Panc1 (cell line): Measurements from ENCODE around the gene COL13A1.
A peak's percentile ranks its signal among the peaks of the same experiment; 100 is the strongest.

Experiments
- POLR2AphosphoS5 ChIP-seq: IDR thresholded peaks from 2 replicates; pipeline ENCODE4 v1.6.1; 2012; ENCODE audit warnings: mild to moderate bottlenecking, low read depth, low read length, moderate library complexity
- REST ChIP-seq, 2 experiments: IDR thresholded peaks; 2 replicates each; pipeline ENCODE4 v1.6.1; 2011 to 2012; ENCODE audit warnings: low read depth in 2 of 2, control low read depth in 1 of 2, low read length in 1 of 2, mild to moderate bottlenecking in 1 of 2, moderate library complexity in 1 of 2; ENCODE audit not compliant: insufficient read depth in 1 of 2
- TF ChIP-seq, protein P1 (sequence below): fragments of 450-650 bp; IDR thresholded peaks from 2 replicates; pipeline ENCODE4 v1.5.1; 2017; ENCODE audit warnings: mild to moderate bottlenecking

DNA sequence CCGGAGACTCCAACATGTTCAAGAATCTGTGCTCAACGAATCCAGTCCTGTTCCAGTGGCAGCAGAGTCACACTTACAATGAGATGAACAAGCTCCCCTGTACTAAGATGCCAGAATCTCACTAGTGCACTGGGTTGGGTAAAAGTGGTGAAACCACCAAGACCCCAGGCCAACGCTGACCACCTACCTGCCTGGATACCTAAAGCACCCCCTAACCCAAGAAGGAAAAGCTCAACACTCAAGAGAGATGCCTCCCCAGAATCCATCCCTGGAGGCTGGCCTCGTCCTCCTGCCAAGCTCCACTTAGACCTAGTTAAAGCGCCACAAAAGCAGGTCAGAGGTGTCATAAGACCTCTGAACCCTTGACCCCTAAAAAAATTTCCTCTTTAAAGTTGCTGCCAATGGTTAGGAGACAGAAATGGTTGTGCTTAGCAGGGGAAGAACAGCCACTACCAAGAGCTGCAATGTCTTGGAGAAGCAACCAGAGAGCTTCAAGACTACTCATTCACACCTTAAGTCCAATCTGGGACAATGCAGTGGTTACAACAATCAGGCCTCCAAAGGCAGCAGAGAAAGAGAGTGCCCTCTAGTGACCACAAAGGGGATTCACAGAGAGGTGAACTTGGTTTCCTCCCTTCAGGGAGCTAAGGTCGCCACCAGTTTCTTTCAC is 156.3 kb downstream of the COL13A1 start:
- TF ChIP-seq, protein P1, sequence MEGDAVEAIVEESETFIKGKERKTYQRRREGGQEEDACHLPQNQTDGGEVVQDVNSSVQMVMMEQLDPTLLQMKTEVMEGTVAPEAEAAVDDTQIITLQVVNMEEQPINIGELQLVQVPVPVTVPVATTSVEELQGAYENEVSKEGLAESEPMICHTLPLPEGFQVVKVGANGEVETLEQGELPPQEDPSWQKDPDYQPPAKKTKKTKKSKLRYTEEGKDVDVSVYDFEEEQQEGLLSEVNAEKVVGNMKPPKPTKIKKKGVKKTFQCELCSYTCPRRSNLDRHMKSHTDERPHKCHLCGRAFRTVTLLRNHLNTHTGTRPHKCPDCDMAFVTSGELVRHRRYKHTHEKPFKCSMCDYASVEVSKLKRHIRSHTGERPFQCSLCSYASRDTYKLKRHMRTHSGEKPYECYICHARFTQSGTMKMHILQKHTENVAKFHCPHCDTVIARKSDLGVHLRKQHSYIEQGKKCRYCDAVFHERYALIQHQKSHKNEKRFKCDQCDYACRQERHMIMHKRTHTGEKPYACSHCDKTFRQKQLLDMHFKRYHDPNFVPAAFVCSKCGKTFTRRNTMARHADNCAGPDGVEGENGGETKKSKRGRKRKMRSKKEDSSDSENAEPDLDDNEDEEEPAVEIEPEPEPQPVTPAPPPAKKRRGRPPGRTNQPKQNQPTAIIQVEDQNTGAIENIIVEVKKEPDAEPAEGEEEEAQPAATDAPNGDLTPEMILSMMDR, result peak; percentile 95
- TF ChIP-seq REST (IDR thresholded peaks at IDR 0.05; ENCODE audit: insufficient read depth in 1 of 2, low read depth in 2 of 2, low read length in 1 of 2) (no peak), POLR2AphosphoS5 (no peak)
